HG02623 (cell line): ENCODE measurements around the gene COX5B.
A peak's percentile ranks its signal among the peaks of the same experiment; 100 is the strongest.
"Not testable (repeated sequence)": the region's sequence is repeated elsewhere in the genome, so short reads cannot be mapped to it uniquely, and the experiment has no call there.

Source experiments
- ATAC-seq: cut with Tn5 transposase; IDR thresholded peaks from one replicate; pipeline ENCODE4 v1.9.1; 2021; ENCODE audit warnings: moderate library complexity; ENCODE audit not compliant: unreplicated experiment

Gene COX5B, protein sequence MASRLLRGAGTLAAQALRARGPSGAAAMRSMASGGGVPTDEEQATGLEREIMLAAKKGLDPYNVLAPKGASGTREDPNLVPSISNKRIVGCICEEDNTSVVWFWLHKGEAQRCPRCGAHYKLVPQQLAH

GRCh38 chr2:97645695-97646629, at the start of gene COX5B:
COX5B (plus strand) TSS chr2:97646062; CDS start chr2:97646087, 25 bp downstream.
- peak; percentile 93 for ATAC-seq

- ATAC-seq = not testable (repeated sequence)
Measured at GRCh38 chr2:97596180-97596579, 49.7 kb upstream of the COX5B start.

GRCh38 chr2:97601537-97601936, 44.3 kb upstream of the COX5B start:
- ATAC-seq = not testable (repeated sequence)

GRCh38 chr2:97605109-97605508, 40.8 kb upstream of the COX5B start:
- ATAC-seq = not testable (repeated sequence)

DNA sequence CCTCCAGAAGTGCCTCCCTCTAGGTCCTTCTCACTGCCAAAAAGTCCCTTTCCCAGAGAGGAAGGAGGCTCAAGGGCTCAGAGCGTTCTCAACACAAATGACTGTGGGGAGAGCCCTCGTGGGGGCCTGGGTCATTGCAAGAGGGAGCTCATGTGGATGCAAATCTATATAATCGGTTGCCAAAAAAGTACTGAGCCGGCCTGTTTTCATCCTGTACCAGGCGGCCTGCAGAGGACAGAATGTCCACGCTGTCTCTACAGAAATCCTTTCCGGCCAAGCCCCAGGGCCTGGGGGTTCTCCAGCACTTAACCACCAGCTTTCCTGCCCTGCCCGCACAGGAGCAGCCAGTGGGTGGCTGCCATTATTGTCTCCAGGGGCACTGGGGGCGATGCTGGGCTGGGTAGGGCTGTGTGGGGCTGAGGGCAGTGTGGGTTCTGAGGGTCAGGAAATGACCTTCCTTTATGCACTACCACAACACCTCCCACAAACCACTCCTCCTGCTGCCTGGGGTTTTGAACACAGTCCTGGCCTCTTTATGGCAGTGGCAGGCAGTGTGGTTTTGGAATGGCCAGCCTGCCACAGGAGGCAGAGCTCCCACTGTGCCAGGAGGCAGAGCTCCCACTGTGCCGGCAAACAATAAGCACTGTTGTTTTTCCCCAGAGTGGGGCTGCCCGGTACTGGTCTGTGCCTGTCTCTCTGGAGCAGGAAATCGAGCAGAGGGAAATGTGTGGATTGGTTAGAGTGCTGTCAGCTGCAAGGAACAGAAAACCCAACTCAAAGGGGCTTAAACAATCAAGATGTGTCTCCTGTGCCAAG, 40.1 kb upstream of the COX5B start:
- ATAC-seq = not testable (repeated sequence)

DNA sequence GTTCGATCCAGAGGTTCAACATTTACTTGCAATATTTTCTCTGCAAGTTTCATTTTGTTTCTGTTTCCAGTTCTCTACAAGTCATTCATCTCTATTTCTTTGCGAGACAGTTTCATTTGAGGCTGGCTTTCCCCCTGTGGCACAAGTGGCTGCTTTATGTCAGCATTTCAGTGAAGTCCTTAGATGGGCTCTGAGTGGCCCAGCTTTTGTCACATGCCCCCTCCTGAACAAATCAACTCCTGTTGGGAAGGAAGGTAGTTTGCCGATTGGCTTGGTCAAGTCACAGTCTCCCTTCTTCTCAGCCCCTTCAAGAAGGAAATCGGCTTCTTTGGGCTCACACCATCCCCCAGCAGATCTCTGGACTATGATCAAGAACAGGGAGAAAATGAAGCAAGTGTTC, 37.1 kb upstream of the COX5B start:
- ATAC-seq = not testable (repeated sequence)

GRCh38 chr2:97611895-97612294, 34.0 kb upstream of the COX5B start:
- ATAC-seq = not testable (repeated sequence)

- not testable (repeated sequence) for ATAC-seq
Measured at GRCh38 chr2:97615746-97616145, 30.1 kb upstream of the COX5B start.

GRCh38 chr2:97617911-97618310, 28.0 kb upstream of the COX5B start:
- ATAC-seq = no peak

DNA sequence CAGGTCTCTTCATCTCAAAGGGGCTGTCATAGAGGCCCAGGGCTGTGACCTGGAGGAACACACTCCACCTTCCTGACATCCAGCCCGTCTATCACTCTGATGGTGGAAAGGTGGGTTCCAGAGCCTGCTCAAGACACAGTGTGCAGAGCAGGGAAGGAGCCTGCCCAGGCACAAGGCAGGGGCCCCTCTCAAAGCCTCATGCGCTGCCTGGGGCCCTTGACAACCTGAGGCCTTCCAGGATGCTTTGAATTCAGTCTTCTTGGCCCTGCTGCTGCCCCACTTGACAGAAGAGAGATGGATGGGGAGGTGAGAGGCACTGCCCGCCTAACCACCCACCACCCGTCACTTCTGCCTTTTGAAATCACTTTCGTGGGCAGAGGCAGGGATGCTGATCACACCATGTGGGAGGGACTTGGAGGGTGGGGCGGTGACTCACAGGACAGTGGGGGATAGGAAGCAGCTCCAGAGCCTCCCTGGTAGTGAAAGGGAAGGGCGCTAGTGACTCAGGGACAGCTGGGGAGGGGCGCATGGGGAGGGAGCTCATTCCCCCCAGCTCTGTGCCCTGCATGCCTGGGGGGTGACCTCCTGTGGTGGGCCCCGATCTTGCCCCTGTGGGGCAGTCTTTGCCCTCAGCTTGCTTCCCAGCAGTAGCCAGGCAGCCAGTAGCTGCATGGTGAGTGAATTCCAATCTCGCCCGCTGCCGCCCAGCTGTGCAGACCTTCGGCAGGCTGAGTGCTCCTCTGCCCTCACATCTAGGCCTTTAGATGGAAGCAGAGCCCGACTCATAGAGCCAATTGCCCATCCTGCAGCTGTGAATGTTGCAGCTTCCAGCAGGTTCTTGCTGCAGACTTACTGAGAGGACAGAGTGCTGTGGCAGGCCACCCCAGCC, 26.7 kb upstream of the COX5B start:
- not testable (repeated sequence) for ATAC-seq

- not testable (repeated sequence) for ATAC-seq
Measured at GRCh38 chr2:97620492-97620891, 25.4 kb upstream of the COX5B start.

- ATAC-seq = not testable (repeated sequence)
Measured at GRCh38 chr2:97622976-97623375, 22.9 kb upstream of the COX5B start.

DNA sequence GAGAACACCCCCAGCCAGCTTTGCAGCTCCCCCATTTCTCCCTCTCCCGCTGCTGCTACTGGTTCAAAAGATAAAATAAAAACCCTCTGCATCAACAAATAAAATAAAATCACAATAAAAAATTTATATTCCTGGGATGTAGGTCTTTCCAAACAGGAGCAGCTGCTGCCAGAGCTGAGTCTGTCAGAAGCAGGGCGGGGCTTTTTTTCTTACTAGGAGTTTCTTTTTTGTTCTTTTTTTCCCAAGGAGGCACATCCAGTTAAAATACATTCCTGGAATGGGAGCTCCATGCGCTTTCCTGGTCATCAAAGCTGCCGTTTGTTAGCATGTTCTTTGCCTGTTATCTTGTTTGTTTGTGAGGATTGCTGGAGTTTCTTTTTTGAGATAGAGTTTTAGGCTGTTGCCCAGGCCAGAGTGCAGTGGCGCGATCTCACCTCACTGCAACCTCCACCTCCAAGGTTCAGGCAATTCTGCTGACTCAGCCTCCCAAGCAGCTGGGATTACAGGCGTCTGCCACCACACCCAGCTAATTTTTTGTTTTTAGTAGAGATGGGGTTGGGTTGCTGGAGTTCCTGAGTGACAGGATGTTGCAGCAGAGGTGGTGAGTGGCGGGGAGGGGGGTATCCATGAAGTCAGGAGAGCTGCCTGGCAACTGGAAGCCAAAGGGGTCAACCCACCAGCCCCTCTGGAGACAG, 20.4 kb upstream of the COX5B start:
- not testable (repeated sequence) for ATAC-seq

DNA sequence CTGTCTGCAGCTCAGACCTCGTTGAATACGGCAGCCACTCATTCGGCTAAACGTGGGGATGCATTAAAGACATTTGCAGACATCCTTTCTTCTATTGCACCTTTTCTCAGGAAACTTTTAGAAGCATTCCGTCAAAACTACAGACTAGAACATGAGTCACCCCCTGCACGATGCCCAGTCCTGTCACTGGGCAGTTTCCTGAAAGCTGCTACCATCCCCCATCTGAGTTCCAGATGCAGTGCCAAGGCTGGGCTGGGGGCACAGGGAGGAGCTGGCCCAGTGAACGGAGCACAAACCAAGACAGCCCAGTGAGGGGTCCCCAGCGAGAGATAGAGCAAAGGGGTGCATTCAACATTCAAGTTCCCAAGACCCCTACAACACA, 19.8 kb upstream of the COX5B start:
- not testable (repeated sequence) for ATAC-seq

DNA sequence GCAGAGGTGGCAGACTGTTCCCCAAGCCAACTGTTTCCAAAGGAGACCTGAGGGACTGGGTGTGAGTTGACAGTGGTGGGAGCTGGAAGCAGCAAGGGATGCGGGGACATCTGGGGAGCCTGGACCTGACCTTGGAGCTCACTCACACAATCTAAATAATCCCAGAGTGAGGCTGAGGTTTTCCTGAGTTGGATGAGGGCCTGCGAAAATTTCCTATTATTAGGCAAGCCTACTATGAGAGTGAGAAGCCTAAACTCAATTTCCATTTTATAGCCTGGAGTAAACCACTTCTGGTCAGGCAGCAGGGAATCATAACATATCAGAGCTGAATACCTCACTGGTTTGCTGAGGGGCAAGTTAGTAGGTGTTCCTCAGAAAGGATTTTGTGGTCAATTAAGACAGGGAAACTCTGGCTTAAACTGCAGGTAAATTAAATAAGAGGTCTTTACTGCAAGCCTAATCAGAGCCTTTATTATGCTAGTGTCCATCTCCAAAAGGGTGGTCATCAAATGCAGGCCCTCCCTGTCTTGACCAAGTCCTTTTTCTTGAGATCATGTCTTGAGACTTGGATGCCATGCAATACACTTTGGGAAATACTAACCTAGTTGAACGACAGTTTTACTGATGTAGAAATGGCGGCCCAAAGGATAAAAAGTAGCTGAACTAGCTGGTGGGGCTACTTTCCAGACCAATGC, 1.7 kb upstream of the COX5B start:
- ATAC-seq = no peak

GRCh38 chr2:97645112-97645694, 659 bp upstream of the COX5B start:
- peak; percentile 33 for ATAC-seq

DNA sequence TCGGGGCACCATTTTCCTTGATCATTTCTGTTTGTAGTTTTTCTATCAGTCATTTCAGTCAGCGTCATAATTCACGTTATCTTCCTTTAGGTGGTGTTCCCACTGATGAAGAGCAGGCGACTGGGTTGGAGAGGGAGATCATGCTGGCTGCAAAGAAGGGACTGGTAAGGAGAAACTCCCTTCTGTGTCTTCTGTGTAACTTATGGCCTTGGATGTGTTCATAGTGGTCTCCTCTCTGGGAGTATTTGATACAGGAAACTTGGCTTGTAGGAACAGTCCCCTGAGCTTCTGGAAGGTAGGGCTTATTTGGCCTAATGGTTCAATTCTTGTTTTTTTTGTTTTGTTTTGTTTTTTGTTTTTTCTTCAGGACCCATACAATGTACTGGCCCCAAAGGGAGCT, 1.1 kb downstream of the COX5B start:
- ATAC-seq = no peak

DNA sequence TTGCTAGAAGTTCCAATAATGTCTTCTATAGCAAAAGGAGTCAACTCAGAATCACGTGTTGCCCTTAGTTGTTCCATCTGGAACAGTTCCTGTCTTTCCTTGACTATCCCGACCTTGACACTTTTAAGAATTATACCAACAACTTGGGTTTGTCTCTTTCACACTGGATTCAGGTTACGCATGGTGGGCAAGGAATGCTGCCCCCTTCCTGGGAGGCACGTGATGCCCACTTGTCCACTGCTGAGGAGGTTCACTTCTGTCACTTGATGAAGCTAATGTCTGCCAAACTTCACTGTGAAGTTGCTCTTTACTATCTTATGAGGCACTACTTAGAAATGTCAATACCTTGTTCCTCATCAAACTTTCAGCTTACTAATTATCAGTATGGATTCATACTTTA, 5.3 kb downstream of the COX5B start:
- no peak for ATAC-seq

DNA sequence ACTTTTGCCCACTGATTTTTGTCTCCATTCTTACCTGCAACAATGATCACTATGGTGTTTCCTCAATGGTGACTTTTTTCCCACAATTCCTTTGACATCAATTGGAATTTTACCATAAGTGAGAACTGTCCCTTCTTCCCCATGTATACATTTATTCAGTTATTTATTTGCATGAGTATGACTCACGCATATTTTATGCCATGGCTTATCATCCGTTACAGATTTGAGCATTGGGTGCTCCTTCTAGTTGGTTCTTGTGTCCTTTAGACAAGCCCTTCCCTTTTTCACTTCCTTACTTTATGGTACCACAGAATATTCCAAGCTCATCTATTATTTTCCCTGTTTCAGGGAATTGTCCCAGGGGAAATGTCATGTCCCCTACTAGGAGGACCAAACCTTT, 7.6 kb downstream of the COX5B start:
- no peak for ATAC-seq
